Ishikawa (cell line): ENCODE data around the gene BMS1.

ENCODE experiments used
- CEBPB ChIP-seq: IDR thresholded peaks from 2 replicates; pipeline ENCODE4 v1.6.1; 2012
- CREB1 ChIP-seq: IDR thresholded peaks from 2 replicates; pipeline ENCODE4 v1.6.1; 2012; ENCODE audit warnings: low read depth
- EGR1 ChIP-seq: IDR thresholded peaks from 2 replicates; pipeline ENCODE4 v1.6.1; 2012
- EP300 ChIP-seq: IDR thresholded peaks from 2 replicates; pipeline ENCODE4 v1.6.1; 2012; ENCODE audit warnings: borderline replicate concordance
- FOXM1 ChIP-seq: IDR thresholded peaks from 2 replicates; pipeline ENCODE4 v1.6.1; 2012; ENCODE audit warnings: low read depth, borderline replicate concordance
- NFIC ChIP-seq: IDR thresholded peaks from 2 replicates; pipeline ENCODE4 v1.6.1; 2012
- RAD21 ChIP-seq: IDR thresholded peaks from 2 replicates; pipeline ENCODE4 v1.6.1; 2012; ENCODE audit warnings: low read depth
- REST ChIP-seq: IDR thresholded peaks from 2 replicates; pipeline ENCODE4 v1.6.1; 2012; ENCODE audit warnings: low read depth, mild to moderate bottlenecking
- TAF1 ChIP-seq: IDR thresholded peaks from 2 replicates; pipeline ENCODE4 v1.6.1; 2012; ENCODE audit warnings: low read depth, mild to moderate bottlenecking
- TCF12 ChIP-seq: IDR thresholded peaks from 2 replicates; pipeline ENCODE4 v1.6.1; 2012; ENCODE audit warnings: low read depth
- TEAD4 ChIP-seq: IDR thresholded peaks from 2 replicates; pipeline ENCODE4 v1.6.1; 2012
- YY1 ChIP-seq: IDR thresholded peaks from 2 replicates; pipeline ENCODE4 v1.6.1; 2012; ENCODE audit warnings: low read depth
- TF ChIP-seq, protein P1 (sequence below): IDR thresholded peaks from 2 replicates; pipeline ENCODE4 v1.6.1; 2012
- TF ChIP-seq, protein P2 (sequence below): IDR thresholded peaks from 2 replicates; pipeline ENCODE4 v1.6.1; 2012

- TF ChIP-seq CREB1 (no peak), FOXM1 (no peak), EGR1 (no peak), TCF12 (no peak), RAD21 (no peak), TAF1 (no peak), EP300 (no peak), REST (no peak), YY1 (no peak), TEAD4 (no peak), CEBPB (no peak), NFIC (no peak)
- TF ChIP-seq, protein P1, sequence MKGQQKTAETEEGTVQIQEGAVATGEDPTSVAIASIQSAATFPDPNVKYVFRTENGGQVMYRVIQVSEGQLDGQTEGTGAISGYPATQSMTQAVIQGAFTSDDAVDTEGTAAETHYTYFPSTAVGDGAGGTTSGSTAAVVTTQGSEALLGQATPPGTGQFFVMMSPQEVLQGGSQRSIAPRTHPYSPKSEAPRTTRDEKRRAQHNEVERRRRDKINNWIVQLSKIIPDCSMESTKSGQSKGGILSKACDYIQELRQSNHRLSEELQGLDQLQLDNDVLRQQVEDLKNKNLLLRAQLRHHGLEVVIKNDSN = no peak
- TF ChIP-seq, protein P2, sequence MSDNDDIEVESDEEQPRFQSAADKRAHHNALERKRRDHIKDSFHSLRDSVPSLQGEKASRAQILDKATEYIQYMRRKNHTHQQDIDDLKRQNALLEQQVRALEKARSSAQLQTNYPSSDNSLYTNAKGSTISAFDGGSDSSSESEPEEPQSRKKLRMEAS = no peak
Measured at GRCh38 chr10:42874713-42875387, 92.3 kb downstream of the BMS1 start.
